ENCODE data around the gene NFIB. TPM values are rescaled to one million over a fixed set of nuclear protein-coding genes. Genes with fewer than 3 reads are reported as not detected.

NFIB gene
- total RNA-seq, 4 donors from 2014 or later = 85.3 to 173 (median 115) TPM

DNA sequence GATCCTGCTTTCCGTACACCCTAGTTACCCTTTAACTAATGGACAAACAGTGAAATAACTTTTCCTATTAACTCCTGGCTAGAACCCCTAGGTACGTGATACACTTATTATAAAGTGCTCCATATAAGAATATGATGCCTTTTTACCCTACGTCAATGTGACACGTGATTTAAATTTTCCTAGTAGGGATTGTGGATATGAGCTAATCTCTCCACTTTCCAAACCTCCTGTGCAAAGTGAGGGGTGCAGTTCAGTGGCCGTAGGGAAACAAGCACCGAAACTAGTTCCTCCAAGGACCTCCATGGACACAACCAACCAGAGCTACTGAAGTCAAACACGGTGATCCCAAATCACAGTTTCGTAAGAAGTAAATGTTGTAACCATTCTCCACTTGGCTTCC, 19.3 kb downstream of the NFIB start:
- intact Hi-C loops (cut with DNase I; ENCODE audit: low total_unique reads) = no loop called here
- Histone ChIP-seq H3K4me3 (no peak overlapping the region), H3K9me3 (no peaks in the 10 kb centered on the region), H3K36me3 (no peaks in the 10 kb centered on the region), H3K27ac (no peak overlapping the region), H3K4me1 (no peaks in the 10 kb centered on the region), H3K27me3 (no peaks in the 10 kb centered on the region)
- no peak for DNase-seq
- TF ChIP-seq POLR2A (IDR thresholded peaks at IDR 0.05) (no peak), CTCF (IDR thresholded peaks at IDR 0.05) (no peak)

DNA sequence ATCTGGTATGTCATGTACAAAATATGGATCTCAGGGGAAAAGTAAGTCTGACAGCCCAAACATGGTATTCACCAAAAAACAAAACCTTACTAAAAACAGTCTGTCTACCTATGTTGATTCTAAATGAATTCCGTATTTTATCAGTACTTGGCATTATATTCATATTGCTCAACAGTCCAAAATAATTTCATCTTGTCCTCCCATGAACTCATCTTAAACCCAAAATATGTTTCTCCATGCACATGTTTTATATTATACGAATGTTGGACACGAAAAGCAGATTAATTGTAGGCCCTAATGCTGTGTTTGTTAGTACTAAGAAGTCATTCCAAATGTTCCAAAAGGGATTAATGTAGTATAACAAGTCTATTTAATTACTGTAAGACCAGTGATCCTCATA, 20.1 kb downstream of the NFIB start:
- TF ChIP-seq POLR2A (IDR thresholded peaks at IDR 0.05) (no peak), CTCF (IDR thresholded peaks at IDR 0.05) (no peak)
- intact Hi-C loops (cut with DNase I; ENCODE audit: low total_unique reads) = no loop called here
- Histone ChIP-seq H3K9me3 (no peaks in the 10 kb centered on the region), H3K36me3 (no peaks in the 10 kb centered on the region), H3K27ac (no peak overlapping the region), H3K27me3 (no peaks in the 10 kb centered on the region), H3K4me3 (no peak overlapping the region), H3K4me1 (no peaks in the 10 kb centered on the region)
- no peak for DNase-seq

GRCh38 chr9:14292181-14292739, 21.7 kb downstream of the NFIB start:
- Histone ChIP-seq H3K36me3 (no peaks in the 10 kb centered on the region), H3K4me3 (no peak overlapping the region), H3K27me3 (no peaks in the 10 kb centered on the region), H3K4me1 (no peaks in the 10 kb centered on the region), H3K27ac (no peak overlapping the region), H3K9me3 (no peaks in the 10 kb centered on the region)
- intact Hi-C loops (cut with DNase I; ENCODE audit: low total_unique reads) = no loop called here
- no peak for DNase-seq
- TF ChIP-seq POLR2A (IDR thresholded peaks at IDR 0.05) = no peak
- no peak for TF ChIP-seq CTCF (IDR thresholded peaks at IDR 0.05)

DNA sequence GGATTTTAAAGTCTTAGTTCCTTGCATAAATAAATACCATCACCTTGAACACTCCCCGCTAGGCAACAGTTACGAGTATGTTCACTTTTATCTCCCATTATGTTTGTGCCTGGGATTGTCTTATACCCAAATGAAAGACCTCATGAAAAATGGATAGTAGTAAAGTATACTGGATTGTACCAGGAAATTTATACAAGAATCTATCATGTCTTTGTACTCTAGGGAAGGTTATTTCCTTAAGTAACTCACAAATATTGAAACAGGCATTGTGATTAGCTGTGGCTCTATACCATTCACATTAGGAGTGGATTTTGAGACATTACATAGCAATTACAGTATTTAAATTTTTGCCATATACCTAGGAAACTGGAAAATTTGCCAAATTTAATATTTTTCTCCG, 24.0 kb downstream of the NFIB start:
- DNase-seq = no peak
- Histone ChIP-seq H3K4me3 (no peak overlapping the region), H3K9me3 (no peaks in the 10 kb centered on the region), H3K36me3 (no peaks in the 10 kb centered on the region), H3K27me3 (no peaks in the 10 kb centered on the region), H3K4me1 (no peaks in the 10 kb centered on the region), H3K27ac (no peak overlapping the region)
- TF ChIP-seq POLR2A (IDR thresholded peaks at IDR 0.05) = no peak
- TF ChIP-seq CTCF (IDR thresholded peaks at IDR 0.05) = no peak
- intact Hi-C loops (cut with DNase I; ENCODE audit: low total_unique reads) = no loop called here

- H3K9me3 ChIP-seq = no peaks in the 10 kb centered on the region
- DNase-seq = no peak
- TF ChIP-seq POLR2A (IDR thresholded peaks at IDR 0.05) (no peak), CTCF (IDR thresholded peaks at IDR 0.05) (no peak)
- intact Hi-C loops (cut with DNase I; ENCODE audit: low total_unique reads) = no loop called here
- H3K27me3 ChIP-seq = no peaks in the 10 kb centered on the region
- no peak overlapping the region for H3K4me3 ChIP-seq
- H3K36me3 ChIP-seq = no peaks in the 10 kb centered on the region
- no peak overlapping the region for H3K27ac ChIP-seq
- H3K4me1 ChIP-seq = no peaks in the 10 kb centered on the region
These were observed 25.5 kb downstream of the NFIB start for GRCh38 chr9:14288433-14288832.

Data from uterus (tissue), 4 donors.